Middle frontal gyrus (tissue), 1 donor: ENCODE results near the gene TTLL3.

Experiments
- DNase-seq: peaks from one replicate; pipeline ENCODE4 v3.0.0-alpha.2; 2015; ENCODE audit warnings: low spot score; ENCODE audit errors: extremely low spot score

TTLL3 gene

DNA sequence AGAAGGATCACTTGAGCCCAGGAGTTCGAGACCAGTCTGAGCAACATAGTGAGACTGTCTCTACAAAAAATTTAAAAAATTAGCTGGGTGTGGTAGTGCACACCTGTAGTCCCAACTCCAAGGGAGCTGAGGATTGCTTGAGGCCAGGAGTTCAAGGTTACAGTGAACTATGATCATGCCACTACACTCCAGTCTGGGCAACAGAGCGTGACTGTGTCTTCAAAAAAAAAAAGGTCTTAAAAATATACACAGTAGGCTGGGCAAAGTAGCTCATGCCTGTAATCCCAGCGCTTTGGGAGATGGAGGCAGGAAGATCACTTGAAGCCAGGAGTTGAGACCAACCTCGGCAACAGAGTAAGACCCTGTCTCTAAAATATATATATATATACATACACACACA, 29.2 kb upstream of the TTLL3 start:
- no peak for DNase-seq

DNA sequence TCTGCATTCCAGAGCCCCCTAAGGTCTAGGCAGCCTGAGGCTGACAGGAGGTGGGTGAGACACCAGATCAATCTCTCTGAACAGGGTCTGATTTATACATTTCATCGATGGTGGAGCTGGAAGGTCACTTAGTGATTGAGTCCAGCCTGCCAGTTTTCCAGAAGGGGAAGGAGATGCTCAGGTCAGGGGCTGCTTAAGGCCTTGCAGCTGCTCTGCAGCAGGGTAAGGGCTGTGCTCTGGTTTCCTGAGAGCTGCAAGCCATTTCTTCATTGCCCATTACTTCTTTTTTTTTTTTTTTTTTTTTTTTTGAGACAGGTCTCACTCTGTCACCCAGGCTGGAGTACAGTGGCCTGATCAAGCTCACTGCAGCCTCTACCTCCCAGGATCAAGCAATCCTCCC, 28.5 kb upstream of the TTLL3 start:
- DNase-seq, result no peak

DNA sequence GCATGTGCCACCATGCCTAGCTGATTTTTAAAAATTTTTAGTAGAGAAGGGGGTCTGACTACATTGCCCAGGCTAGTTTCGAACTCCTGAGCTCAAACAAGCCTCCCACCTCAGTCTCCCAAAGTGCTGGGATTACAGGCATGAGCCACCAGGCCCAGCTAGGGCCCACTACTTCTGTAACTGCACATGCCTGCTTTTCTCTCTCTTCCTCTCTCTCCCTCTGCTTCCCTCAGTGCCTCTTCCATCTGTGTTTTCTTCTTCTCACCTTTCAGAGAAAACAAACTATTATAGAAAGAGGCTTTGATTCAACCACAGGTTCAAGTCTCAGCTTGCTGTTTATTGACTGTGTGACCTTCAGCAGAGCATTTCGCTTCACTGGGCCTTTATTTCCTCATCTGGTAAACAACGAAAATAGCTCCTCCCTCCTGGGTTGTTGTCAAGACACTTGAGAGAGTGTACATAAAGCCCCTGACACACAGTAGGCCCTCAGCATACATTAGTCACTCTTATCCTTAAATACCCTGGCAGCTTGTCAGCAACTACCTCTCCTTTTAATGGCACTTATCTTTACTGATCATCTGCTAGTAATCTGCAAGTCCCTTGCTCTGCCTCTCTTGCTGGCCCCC, 28.0 kb upstream of the TTLL3 start:
- no peak for DNase-seq

DNA sequence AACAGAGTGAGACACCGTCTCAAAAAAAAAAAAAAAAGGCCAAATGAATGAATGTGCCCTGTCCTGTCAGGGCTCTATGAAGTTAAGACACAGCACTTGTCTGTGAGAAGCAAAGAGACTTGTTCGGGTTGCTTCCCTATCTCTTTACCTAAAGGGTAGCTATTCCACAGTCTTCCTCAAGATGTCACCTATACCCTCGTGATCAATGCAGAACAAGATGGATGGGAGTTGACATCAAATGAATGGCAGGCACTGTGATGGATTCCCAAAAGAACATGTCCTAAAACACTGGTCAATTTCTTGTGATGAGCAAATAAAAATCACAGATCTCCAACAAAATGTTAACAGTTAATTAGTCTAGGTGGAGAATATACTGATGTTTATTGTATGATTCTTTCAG, 27.3 kb upstream of the TTLL3 start:
- no peak for DNase-seq

DNA sequence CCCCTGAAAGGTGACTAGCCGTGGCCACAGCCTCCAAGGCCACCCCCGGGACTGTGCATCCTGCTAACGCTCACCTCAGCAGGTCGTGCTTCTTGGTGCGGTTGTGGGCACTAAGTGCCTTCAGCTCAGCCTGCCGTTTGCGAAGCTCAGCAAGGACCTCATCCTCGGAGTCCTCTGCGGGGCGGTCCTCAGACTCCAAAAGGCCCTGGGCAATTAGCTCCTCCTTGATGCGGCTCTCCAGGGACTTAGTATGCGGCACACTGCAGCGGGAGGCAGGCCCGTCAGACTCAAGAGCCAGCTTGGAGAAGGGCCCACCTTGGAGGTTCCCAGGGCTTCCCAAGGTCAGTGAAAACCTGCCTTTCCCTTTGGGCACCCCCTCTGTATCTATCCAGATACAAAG, 26.1 kb upstream of the TTLL3 start:
- DNase-seq, result no peak

DNA sequence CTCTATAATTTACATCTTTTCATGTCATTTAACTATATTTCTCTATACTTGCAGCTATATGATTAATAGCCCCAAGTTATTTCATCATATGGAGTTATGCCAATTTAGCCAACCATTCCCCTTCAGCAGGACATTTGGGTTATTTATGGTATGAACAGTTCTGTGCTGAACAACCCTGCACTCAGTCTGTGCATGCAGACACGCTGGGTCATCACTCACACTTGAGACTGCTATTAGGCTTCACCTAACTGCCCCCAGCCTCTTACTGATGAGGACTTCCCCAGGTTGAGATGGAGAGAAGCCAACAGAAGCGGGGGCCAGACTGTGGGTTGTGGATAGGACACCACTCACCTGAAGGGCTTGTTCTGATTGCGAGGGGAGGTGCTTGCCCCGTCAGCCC, 25.1 kb upstream of the TTLL3 start:
- no peak for DNase-seq

DNA sequence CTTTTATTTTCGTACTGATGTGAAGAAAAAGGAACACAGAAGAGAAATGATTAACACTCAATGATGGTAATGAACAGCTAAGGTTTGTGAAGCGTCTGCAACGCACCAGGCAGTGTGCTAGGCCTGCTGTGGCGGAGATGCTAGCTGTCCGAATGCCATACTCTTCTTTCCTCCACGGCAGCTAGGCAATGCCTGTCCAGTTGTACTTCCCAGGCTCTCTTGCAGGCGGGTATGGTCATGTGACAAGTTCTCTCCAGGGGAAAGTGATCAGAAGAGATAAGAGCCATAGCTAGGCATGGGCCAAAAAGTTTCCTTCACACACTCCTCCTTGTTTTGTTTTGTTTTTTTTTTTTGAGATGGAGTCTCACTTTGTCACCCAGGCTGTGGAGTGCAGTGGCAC, 24.5 kb upstream of the TTLL3 start:
- DNase-seq, result no peak

DNA sequence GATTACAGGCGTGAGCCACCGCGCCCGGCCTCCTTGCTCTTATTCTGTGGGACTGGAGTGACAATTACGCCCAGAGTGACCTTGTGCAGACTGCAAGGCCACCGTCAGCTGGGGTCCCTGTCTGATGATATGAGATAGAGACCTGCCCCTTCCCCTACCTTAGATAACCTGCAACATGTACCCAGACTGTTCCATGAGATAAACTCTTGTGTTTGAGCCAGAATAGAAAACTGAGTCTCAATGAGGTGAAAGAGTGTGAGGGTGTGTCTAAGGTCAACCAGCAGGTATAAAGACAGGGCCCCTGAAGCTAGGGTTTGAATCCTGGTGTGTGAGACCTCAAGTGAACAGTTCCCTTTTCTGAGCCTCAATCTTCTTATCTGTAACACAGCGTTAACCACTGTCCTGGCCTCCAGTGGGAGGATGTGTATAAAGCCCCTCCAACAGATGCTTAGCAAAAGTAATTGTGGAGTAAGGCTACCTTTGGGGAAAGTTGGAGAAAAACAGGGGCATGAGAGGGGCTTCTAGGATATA, 23.8 kb upstream of the TTLL3 start:
- DNase-seq, result no peak

DNA sequence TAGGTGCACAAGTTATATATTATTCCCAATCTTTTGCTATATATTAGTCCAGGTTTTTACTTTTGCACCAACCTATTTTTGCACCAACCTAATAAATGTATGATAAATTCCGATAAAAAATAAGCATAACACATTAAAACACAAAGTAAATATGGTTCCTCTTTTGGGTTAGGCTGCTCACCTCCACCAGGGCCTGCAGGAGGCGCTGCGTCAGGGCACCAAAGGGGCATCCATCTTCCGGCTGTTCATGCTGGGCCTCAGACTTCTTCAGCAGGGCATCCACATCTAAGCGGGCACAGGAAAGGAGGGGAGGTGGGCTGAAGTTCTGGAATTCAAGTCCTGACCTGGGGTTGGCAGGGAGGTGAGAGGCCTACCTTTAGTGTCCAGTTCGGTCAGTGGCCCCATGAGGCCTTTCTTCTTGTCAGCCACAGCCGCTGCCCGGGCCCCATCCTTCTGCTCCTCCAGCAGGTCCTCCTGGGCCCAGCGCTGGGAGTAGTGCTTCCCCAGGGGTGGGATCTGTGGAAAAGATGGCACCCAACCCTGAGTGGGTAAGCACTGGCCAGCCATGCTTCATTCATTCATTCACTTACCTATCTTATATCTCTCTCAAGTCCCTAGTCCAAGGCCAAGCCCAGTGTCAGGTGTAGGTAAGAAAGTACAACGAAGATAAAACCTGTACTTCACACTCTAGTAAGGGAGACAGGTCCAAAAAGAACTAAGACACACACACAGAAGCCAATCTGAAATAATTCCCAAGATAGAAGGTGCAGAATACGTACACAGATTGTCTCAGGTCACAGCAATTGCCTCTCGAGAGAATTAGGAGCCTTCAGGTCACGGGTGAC, 23.0 kb upstream of the TTLL3 start:
- DNase-seq, result no peak

DNA sequence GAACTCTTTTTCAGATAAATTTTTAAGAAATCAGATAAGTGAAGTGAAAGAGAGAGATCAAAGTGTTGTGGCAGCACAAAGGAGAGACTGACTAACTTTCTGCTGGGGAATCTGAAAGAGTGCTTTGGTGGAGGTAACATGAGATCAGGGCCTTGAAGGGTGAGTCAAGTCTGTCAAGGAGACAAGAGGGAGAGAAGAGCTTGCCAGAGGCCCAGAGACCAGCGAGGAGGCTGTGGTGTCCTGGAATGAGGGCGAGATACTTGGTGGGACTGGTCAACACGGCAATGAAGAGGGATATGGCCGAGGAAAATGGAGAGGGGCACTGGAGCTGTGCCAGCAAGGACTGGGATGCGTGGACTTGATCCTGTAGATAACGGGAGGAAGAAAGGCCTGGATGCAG, 22.3 kb upstream of the TTLL3 start:
- no peak for DNase-seq

DNA sequence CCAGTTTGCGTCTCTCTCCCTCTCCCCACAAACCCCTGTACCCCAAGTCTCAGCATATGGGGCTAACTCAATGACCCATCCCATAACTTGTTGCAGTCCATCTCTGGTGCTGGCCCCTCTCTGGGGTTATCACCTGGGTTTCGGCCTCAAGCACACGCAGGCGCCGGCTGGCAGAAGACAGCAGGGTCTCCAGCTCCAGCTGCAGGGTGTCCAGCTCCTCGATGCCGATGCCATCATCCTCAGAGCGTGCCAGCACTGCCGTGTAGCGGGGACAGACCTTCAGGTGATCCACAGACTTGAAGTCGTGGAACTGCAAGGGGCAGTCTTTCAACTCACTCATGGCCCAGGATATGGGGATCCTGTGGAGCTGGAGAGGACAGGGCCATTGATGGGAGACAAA, 18.9 kb upstream of the TTLL3 start:
- DNase-seq, result no peak

DNA sequence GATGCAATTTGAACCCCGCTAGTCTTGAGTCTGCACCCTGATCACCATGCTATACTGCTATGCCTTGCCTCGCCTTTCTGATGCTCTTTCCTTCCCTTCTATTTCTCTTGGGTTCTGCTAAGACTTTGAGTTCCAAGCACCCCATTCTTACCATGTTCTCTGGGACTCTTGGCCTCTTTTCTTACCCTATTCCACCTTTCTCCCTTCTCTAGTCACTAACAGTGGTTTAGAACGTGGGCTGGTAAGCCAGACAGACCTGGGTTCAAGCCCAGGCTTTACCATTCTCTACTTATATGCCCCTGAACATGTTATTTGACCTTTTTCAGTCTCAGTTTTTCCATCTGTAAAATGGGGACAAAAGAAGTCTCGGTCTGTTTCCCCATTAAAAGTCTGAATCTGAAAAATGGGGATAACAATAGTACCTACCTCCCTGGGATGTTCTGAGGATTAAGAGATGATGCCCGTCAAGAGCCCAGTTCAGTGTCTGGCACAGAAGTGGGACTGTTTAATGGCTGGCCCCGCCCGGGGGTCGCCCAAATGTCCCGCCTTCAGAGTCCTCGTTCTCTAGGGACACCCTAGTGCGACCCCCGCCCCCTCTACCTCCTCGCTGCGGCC, 18.2 kb upstream of the TTLL3 start:
- DNase-seq, result no peak

DNA sequence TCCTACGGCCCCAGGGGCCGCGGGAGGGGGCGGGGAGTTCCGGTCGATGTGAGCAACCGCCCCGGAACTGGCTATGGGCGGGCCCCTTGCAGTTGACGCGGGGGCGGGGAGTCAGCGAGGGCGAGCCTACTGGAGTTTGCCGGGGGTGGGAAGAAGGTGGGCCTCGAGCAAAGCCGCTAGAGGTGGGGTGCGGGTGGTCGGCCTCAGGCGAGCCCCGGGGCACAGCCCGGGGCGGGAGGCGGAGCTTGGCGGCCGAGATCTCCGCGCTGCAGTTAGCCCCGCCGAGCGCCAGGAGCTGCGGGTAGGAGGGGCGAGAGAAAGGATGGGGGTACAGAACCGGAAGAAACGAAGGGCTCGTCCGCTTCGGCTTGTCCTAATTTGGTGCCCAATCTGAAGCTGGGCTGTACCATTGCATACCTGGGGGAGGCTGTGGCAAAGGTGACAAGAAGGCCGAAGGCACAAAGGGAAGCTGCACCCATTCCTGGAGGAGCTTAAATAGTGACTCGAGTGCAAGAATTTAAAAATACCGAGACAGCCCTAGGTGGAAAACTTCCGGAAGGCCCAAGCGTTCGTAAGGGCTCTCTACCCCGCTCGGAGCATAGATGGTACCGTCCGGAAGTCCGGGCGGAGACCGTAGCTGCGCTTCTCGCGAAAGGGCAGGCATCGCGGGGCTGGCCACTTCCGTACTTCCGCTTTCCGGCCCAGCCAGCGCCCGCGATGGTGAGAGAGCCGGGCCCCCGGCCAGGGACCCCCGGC, 17.5 kb upstream of the TTLL3 start, which contains the start of the genes ARPC4 and TADA3:
Gene ARPC4 (plus strand): TSS at position 678 of the 756 bp plus-strand sequence. CDS start 40 bp downstream, at position 718.
Gene TADA3 (minus strand): TSS at position 69 of the 756 bp plus-strand sequence. CDS start 1,007 bp downstream, outside the sequence.
- peak; percentile 85 for DNase-seq

DNA sequence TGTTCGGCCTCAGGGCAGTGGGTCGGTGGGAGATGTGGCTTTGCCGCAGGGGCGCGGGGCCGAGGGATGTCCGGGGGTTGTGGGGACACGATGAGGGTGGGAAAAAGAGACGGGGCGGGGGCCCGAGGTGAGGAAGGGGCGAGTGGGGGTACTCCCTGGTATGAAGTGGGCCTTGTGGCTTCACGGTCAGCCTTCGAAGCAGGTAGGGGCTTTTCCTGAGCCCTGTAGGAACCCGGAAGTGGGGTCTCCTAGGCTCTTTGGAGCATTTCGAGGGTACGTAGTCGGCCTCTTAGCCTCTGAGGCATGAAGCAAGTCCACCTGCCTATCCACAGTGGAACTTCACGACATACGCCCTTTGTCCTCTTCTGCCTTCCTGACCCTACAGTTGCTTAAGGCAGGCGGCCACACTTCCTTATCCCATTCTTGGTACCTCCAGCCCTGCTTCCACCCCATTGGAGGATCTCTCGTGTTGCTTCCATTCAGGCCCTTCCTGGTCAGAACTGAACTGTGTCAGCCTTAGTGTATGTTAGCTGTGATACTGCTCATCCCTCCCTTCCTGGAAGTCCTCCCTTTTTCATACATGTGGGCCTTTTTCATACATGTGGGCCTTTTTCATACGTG, 16.8 kb upstream of the TTLL3 start:
- DNase-seq, result no peak

DNA sequence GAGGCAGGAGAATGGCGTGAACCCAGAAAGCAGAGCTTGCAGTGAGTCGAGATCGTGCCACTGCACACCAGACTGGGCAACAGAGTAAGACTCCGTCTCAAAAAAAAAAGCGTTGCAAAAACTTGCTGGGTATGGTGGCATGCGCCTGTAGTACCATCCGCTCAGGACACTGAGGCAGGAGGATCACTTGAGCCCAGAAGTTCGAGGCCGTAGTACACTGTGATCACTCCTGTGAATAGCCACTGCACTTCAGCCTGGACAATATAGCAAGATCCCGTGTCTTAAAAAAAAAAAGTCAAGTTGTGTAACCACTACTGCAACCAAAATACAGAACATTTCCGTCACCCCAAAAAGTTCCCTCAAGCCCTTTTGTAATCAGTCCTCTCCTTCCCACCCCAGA, 15.7 kb upstream of the TTLL3 start:
- no peak for DNase-seq

DNA sequence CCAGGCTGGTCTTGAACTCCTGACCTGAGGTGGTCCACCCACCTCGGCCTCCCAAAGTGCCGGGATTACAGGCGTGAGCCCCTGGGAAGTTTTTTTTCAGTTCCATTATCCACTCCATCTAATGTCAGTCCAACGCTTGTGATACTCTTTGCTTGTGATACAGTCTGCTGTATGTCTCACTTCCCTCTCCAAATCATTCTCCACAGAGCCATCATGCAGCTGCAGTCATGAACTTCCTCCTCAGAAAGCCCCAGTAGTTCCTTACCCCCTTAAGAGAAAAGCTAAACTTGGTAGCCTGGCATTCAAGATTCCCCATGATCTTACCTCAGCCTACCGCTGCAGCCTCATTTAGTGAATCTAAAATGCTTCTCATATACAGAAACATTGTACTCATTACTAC, 14.9 kb upstream of the TTLL3 start:
- no peak for DNase-seq

DNA sequence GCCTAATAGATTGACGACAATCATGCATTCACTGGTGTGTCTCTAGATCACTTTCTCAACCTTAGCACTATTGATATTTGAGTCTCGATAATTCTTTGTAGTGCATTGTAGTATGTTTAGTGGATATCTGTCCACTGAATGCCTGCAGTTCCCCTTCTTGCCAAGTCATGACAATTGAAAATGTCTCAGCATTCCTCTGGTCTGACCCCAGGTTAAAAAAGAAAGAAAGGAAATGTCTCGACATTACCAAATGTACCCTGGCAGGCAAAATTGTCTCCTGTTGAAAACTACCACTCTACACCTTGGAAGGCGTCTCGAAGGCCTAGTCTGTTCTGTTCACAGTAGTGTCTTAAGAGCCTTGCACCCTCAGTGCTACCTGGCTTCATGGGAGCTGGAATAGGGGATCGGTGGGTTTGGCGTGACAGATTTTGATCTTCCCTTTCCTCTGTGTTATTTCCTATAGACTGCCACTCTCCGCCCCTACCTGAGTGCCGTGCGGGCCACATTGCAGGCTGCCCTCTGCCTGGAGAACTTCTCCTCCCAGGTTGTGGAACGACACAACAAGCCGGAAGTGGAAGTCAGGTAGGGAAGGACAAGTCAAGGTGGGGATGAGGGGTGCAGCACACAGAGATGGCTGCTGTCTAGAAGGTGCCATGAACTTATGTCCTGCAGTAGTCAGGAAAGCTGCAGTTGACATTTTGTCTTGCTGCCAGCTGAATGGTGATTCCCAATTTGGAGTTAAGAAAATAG, 12.7 kb upstream of the TTLL3 start:
- DNase-seq, result no peak

DNA sequence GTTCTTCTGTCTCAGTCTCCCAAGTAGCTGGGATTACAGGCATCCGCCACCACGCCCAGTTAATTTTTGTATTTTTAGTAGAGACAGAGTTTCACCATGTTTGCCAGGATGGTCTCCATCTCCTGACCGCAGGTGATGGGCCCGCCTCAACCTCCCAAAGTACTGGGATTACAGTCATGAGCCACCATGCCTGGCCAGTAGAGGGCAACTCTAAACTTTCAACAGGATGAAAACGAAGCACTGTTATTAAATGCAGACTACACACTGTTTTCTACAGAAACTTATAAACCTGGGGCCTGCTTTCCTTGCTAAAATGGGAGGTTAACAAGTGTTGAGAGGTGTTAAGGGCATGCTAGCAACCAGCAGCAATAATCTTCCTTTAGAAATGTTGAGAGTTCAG, 9.5 kb upstream of the TTLL3 start:
- DNase-seq, result no peak

DNA sequence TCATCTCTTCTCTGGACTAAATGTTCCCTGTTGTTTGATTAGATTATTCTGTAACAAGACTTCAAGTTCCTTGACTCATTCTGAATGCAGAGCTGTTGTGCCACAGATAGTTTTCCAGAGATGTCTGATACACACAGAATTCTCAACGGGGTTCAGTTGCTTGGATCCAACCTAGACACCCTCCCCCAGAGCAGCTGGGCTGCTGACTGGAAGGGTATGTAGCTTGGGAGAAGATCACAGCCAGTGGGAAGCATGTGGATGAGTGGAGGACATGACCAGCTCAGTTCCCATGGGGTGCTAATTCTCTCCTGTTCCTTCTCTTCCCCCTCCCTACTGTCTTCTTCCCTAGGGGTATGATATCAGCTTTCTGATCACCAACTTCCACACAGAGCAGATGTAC, 6.6 kb upstream of the TTLL3 start:
- DNase-seq, result peak; percentile 47

DNA sequence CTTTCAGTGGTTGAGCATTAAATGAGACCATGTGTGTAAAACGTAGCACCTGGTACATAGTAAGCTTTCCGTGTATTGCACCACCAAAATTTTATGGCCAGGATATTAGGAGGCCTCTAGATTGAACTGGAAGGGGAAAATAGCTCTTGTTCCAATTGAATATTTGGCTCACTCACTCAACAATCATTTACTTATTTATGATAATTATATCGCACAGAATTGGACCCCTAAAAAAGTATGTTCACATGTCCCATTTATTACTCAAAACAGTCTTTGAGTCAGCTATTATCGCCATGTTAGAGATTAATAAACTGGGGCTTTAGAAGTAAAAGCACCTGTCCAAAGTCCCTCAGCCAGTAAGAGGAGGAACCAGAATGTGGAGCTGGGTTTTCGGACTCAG, 5.1 kb upstream of the TTLL3 start:
- no peak for DNase-seq
